ENCODE data around the gene SLC35A3.
"Not testable (repeated sequence)": the region's sequence is repeated elsewhere in the genome, so short reads cannot be mapped to it uniquely, and the experiment has no call there.

Gene SLC35A3

DNA sequence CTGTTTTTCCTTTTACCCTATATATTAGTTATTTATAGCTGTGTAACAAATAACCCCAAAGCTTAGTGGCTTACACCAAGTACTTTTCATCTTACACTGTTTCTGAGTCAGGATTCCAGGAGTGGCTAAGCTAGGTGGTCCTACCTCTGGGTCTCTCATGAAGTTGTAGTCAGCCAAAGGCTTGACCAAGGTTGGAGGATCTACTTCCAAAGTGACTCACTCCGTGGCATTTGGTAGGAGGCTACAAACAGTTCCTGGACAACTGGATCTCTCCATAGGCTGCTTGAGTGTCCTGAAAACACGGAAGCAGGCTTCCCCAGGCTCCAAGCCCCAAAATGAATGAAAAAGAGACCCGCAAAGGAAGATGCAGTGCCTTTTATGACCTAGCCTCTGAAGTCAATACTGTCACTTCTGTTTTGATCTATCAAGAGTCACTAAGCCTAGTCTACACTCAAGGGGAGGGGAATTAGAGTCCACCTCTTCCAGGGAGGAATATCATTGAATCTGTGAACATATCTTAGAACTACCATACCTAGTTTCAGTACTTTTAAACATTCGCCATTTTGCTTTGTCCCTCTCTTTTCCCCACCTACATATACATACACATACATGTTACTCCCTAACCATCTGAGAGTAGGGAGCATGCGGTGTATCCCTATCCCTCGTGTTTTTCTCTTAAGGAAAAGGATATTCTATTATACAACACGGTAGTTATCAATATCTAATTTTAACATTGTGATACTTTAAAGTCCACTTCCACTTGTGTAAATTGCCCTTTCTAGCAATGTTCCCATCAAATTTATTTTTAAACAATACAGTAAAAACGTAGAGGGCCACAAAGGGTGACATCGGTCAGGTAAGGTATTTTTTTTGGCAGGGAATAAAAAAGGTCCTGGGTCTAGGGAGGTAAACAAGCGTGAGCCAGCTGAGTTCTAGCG is 67.2 kb downstream of the SLC35A3 start:
- no peak for DNase-seq

DNA sequence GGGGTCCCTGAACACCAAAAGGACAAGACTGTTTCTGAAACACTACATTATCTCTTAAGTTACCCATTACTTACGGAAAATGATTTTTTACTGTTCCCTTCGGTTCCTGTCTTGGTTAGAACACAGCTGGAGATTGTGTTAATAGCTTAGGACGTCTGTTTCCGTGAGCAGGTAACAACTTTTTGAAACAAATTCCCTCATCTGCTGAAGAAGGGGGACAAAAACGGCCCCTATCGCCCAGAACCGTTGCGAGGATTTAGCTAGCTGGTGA is 67.8 kb downstream of the SLC35A3 start:
- DNase-seq = no peak

DNA sequence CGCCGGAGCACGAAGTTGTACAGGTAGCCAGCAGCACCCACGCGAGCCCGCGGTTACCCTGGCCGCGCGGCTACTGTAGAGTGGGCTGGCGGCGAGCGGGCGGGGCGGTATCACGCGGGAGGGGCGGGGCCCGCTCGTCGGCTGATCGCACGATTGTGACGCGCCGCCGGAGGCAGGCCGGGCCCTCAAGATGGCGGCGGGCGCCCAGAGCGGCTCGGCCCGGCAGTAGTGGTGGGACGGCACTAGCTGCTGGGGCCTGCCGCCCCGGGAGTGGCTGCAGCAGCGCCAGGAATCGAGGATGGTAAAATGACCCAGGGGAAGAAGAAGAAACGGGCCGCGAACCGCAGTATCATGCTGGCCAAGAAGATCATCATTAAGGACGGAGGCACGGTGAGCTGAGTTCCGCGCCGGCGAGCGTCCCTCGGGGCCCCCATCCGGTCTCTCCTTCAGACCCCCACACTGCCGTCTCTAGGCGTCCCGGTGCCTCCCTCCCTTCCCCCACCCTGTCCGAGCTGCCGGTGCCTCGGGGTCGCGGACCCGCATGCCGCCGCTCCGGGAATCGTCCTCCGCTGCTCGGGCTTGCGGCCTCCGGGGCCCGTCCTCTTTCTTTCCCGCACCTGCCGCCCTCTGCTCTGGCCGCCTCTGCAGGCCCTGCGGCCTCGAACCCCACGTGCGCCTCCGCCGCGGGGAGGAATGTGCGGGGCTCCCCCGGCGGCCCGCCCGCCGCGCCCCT is 68.3 kb downstream of the SLC35A3 start:
- peak; percentile 83 for DNase-seq

DNA sequence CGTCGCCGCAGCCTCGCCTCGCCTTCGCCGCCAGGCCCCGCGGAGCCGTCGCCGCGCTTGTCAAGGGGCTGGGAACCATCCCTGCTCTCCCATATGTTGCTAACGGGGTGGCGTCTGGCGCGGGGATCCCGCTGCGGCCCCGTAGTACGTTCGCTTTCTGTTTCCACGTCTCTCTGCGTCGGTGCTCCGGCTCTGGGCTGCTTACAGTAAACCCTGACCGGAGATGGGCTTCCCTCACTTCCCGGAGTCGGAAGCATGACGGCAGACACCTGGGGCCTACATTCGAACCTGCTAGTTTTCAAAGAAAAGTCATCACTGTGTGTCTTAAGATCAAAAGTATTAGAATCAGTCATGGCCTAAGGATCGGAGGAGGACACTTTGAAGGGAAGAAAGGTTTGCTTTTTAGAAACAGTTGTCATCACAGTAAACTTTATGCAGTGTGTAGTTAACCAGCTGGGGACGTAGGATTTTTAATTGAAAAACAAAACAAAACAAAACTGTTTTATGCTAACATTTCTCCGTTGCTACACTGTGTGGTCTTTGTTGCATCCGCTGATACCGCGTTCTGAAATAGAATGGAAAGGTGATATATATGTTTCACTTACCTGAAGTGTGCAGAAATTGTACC is 69.0 kb downstream of the SLC35A3 start:
- peak; percentile 69 for DNase-seq

DNA sequence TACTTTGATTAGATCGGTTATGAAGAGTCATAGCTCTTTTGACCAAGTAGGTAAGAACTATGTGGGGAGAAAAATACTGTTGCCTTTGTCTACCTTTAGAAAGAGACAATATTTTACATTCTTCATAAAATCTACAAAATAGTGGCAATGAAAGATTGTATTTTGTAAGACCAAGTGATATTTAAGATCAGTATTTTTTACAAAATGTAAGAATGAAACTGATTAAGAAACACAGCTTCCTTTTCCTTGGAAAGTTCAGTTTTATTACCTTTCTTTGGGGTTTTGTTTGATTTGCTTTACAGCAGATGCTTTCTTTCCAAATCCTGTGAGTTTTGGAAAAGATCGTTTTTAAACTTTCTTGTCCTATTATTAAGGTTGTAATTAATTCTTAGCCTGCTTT is 69.8 kb downstream of the SLC35A3 start:
- no peak for DNase-seq

DNA sequence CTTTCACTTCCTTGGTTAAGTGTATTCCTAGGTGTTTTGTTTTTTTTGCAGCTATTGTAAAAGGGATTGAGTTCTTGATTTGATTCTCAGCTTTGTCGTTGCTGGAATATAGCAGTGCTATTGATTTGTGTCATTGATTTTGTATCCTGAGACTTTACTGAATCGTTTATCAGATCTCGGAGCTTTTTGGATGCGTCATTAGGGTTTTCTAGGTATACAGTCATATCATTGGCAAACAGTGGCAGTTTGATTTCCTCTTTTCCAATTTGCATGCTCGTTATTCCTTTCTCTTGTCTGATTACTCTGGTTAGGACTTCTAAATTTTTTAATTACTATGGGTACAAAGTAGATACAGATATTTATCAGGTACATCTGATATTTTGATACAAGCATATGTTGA is 75.4 kb downstream of the SLC35A3 start:
- no peak for DNase-seq

DNA sequence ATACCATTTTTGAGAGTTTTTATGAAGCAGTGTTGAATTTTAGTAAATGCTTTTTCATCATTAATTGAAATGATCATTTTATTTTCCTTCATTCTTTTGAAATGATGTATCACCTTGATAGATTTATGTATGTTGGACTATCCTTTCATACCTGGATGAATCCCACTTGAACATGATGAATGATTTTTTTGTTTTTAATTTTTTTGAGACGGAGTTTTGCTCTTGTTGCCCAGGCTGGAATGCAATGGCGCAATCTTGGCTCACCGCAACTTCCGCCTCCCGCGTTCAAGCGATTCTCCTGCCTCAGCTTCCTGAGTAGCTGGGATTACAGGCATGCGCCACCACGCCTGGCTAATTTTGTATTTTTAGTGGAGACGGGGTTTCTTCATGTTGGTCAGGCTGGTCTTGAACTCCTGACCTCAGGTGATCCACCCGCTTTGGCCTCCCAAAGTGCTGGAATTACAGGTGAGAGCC is 77.5 kb downstream of the SLC35A3 start:
- DNase-seq = not testable (repeated sequence)

DNA sequence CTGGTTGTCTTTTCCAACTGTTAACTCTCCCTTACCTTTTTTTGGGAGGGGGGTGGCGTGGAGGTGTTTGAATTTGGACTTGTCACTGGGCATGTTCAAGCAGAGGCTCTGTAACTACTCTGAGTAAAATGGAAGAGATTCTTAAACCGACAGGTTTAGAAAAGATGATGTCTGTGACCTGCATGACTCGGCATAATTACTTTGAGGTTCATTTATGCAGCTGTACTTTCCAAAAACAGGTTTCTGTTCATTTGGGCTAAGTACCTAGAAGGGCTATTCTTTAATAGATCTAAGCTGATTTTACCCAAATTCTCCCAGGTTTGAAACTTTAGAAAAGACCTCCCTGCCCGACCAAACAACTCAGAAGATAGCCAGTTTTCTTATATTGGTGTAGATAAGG is 80.3 kb downstream of the SLC35A3 start:
- DNase-seq = no peak

DNA sequence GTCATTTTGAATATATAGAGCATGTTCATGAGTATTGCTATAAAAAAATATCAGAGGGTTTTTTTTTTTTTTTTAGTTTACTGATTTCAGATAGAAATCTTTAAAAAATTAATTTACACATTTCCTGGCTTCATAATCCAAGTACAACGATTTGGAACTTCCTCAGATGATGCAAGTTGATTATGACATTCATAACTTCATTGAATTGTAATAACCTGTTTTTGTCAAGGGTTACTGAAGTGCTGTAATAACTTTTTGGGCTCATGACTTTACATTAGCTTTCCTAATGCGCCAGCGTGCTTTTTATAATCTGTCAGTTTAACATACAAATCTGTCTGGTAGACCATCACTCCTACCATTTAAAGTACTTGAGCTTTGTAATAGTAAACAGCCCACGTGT is 81.6 kb downstream of the SLC35A3 start:
- no peak for DNase-seq

DNA sequence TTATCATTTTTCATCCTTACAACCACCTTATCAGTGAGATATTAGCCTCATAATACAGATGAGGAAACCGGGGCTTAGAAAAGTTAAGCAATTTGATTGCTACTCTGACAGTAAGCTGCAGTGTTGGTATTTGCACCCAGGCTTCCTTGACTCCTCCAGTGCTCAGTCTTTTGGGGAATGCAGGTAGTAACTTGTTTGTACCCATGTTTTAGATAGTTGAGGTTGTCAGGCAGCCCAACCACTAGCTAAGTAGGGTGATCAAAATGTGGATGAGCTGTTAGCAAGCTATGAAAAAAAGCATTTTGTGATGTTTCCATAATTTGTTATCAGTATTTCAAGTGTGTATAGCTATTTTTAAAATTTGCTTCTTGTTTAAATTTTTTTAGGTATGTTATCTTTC is 82.1 kb downstream of the SLC35A3 start:
- DNase-seq = no peak

DNA sequence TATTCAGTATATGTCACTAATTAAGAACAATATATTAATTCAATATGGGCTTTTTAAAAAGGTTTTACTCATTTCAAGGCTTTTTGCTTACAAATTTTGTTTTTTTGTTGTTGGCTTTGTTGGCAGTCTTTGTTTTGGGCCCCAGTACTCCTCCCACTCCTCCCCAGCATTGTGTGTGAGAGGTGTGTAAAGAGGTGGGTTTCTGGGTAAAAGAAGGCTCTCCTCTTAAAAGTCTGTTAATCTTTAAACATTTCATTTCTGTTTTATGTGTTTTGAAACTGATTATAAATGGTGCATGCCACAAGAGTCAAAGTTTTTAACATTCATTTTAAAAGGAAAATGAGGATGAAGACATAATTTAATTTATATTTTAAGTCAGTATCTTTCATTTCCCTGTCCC is 83.3 kb downstream of the SLC35A3 start:
- no peak for DNase-seq

DNA sequence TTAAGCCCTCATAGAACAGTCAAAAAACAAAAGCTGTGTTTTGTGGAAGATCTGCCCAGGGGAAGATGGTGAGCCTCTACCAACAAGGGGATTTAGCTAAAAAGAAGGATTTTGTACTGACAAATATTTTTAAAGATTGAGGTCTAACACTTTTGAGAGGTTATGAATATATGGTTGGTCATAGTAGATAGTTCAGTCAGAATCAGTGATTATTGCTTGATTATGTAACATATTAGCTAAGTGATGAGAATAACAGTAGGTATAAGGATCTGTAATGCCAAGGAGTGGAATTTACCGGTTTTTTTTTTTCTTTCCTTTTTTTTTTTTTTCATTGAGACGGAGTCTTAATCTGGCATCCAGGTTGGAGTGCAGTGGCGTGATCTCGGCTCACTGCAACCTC is 83.9 kb downstream of the SLC35A3 start:
- no peak for DNase-seq

DNA sequence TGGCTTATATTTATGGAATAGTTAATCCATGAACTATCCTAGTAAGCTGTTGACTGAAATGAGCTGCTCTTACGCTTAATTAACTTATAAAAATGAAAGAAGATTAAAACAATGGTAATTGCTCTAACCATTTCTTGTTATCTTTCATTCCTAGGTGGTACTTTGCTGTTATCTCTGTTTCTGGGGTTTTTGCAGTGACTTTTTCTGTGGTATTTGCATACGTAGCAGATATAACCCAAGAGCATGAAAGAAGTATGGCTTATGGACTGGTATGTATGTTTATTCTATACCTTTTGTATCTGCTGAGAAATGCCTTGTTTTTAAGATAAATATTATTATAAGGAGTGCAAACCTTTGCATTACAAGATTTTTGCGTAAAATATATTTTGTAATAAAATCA is 91.9 kb downstream of the SLC35A3 start:
- no peak for DNase-seq

DNA sequence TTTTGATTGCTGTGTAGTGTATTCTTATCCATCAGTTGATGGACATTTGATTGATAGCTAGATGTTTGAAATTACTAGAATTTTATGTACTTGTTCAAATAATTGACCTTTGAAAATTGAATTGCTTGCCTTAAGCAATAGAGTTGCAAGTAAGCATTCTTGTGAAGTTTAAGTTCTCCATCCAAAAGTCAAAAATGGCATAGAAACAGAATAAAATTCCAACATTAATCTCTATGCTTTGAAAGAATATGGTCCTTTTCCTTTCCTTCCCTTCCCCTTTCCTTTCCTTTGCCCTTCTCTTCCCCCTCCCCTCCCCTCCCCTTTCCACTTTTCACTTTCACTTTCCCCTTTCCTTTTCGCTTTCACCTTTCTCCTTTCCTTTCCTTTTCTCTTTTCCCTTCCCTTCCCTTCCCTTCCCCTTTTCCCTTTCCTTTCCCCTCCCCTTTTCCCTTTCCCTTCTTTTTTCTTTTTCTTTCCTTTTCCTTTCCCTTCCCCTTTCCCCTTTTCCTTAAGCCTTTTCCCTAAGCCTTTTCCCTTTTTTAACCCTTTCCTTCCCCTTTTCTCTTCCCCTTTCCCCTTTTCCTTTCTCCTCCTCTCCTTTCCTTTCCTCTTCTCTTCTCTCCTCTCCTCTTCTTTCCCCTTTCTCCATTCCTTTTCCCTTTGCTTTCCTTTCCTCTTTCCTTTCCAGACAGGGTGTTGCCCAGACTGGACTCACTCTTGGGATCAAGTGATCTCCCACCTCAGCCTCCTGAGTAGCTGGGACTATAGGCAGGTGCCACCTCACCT is 95.6 kb downstream of the SLC35A3 start:
- no peak for DNase-seq

DNA sequence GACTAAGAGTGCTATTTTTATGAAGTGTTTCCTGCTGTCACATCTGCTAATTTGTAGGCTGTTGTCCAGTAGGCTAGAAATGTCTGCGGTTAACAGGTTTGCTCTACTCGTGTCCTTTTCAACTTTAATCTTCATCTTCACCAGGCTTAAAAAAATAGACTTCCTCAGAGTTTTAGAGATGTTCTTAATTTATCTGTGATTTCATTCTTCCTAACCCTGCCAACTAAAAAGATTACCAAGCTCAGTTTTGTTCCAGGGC is 96.1 kb downstream of the SLC35A3 start:
- DNase-seq = no peak

DNA sequence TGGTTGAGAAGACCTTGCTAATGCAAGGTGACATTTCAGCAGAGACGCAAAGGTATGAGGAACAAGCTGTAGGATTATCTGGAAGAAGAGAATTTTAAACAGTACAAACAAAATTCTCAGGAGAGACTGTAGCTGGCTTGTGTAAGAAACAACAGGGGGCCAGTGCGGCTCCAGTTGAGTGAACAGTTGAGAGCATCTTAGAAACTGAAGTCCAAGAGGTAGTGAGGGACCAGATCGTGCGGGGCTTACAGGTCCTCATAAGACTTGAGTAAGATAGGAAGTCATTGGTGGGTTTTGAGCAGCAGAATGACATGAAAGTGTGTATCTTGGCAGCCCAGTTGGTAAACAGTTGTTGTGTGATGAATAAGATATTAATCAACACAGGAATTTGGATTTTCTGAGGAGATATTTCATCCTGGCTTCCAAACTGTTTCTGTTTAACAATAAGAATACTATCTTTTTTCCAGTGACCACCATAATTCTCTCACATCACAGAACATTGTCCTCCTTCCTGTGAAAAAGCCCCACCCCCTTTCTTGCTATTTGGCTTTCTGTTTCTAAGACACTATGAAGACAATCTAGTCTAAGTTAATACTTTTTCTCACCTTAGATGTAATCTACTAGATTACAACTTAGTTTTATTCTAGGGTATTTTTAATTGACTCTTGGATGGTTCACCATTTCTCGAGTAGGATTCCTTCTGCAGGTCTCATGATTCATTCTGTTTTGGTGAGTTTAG is 100.6 kb downstream of the SLC35A3 start:
- DNase-seq = no peak

DNA sequence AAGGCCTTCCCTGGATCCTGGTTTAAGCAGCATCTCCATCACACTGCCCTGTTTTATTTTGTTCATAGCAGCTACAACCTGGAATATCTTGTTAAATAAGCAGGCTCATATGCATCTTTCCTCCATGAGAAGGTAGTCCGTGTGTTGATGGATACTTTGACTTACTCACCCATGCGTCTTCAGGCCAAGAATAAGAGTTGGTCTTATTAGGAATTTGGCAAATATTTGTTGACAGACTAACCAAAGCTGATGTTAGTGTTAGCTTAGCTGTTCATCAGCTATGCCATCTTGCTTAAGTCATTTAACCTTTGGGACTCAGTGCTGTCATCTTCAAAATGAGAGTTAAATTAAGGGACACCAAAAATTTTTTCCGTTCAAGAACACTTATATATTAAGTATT is 103.7 kb downstream of the SLC35A3 start:
- DNase-seq = no peak

DNA sequence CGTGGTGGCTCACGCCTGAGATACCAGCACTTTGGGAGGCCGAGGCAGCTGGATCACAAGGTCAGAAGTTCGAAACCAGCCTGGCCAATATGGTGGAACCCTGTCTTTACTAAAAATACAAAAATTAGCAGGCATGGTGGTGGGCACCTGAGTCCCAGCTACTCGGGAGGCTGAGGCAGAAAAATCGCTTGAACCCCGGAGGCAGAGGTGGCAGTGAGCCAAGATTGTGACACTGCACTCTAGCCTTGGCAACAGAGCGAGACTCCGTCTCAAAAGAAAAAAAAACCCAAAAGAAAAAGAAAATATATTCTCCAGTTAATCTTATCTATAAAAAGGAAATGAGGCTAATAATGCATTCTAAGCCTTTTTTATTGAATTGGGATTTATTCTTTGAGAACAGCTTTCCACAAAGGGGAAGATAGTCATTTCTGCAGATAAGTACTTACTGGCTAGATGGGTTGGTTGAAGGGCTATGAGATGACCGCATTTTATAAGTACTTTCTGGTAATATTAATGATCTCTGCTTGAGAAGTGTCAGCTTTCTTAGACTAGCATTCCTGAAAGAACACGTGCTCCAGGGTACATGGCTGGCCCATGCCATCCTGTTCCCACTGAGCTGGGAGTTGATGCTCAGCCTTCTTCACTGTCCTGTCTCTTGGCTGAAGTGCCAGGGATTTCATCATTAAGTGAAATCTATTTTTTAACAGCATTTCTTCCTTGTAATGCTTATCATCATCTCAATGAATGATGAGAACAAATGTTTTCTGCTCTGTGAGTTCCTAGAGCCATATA is 105.0 kb downstream of the SLC35A3 start:
- no peak for DNase-seq

DNA sequence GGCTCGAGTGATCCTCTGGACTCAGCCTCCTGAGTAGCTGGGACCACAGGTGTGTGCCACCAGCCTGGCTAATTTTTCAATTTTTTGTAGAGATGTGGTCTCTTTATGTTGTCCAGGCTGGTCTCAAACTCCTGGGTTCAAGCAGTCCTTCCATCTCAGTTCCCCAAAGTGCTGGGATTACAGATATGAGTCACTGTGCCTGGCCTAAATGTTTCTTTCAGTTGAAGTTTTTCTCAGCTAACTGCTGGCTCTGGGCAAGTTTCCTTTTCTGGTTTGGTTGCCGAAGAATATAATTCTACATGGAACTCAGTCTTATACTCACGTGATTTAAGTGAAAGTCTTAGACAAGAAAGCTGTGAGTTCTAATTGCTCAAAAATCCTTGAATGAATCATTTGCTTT is 106.0 kb downstream of the SLC35A3 start:
- DNase-seq = no peak

DNA sequence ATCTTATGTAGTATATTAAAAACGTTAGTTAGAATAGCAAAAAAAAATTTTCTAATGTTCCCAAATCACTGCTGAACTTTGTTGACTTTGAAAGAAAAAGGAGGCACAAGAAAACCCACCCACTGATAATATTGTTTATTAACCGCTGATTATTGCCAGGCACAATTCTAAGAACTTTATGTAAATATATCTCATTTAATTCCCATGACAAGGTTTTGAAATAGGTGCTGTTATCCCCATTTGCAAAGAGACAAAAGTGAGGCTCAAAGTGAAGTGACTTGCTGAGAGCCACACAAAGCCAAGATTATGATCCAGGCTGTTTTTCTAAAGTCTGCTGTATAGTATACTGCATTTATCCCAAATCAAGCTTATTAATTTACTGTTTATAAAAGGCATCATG is 106.5 kb downstream of the SLC35A3 start:
- no peak for DNase-seq

DNA sequence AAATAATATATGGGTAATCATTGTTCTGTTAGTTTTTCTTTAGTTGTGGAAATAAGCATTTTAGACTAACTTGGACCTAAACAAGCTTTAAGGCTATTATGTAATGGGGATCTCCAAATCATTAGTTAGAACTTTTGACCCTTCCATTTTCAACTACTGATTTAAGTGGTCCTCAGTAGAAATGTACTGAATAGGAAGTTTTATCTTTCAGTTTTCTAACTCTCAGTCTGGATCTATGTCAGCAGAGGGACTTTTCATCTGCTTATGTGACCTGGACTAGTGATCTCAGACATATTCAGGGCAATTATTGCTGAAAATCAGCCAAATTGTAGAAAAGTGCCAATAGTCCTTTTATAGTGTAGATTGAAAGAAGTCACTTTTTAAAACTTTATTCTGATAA is 106.9 kb downstream of the SLC35A3 start:
- no peak for DNase-seq

DNA sequence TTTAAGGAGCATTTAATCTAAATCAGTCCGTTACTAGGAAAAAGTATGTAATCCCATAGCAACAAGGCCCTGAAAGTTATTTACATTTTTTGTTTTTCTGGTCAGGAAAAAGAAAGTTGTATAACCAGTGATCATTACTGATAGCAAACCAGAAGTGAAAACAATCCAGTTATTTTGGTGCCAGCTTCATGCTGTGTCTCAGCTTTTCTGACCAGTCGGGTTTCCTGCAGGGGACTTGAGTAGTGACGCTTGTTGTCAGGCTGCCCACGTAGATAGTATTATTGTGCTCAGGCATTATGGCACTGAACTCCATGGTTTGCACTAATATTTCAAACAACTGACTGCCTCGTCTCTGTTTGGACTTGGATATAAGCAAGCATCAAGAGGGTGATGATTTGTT is 107.7 kb downstream of the SLC35A3 start:
- no peak for DNase-seq
